ENCODE data around the gene WDR64. TPM values are rescaled to one million over a fixed set of nuclear protein-coding genes. Genes with fewer than 3 reads are reported as not detected.

WDR64 gene
- total RNA-seq, 1 donor: not detected

GRCh38 chr1:241782396-241782795 is 130.3 kb downstream of the WDR64 start:
- no peaks in the 10 kb centered on the region for H3K79me2 ChIP-seq (ENCODE audit: insufficient read depth, low read length)
- H2AFZ ChIP-seq (ENCODE audit: low read length): no peak overlapping the region
- no peak overlapping the region for H3K4me3 ChIP-seq (ENCODE audit: insufficient read depth, low read length)
- no peak for DNase-seq (ENCODE audit: insufficient read length, low spot score, missing footprints)
- no peaks in the 10 kb centered on the region for H3K4me1 ChIP-seq (ENCODE audit: insufficient read depth, low read length)
- no peak overlapping the region for H3K4me2 ChIP-seq (ENCODE audit: insufficient read depth, low read length)
- no peaks in the 10 kb centered on the region for H3K27me3 ChIP-seq (ENCODE audit: insufficient read depth, low read length)
- no peaks in the 10 kb centered on the region for H4K20me1 ChIP-seq (ENCODE audit: insufficient read depth, low read length)
- no peaks in the 10 kb centered on the region for H3K9me3 ChIP-seq (ENCODE audit: low read depth, low read length)
- no peaks in the 10 kb centered on the region for H3K36me3 ChIP-seq (ENCODE audit: insufficient read depth, low read length)
- no peak overlapping the region for H3K27ac ChIP-seq (ENCODE audit: low read depth, low read length)
- TF ChIP-seq CTCF (IDR thresholded peaks at IDR 0.05; ENCODE audit: extremely low read depth, low read depth, low read length): no peak

- H3K79me2 ChIP-seq (ENCODE audit: insufficient read depth, low read length): no peaks in the 10 kb centered on the region
- H3K36me3 ChIP-seq (ENCODE audit: insufficient read depth, low read length): no peaks in the 10 kb centered on the region
- H2AFZ ChIP-seq (ENCODE audit: low read length): no peak overlapping the region
- no peaks in the 10 kb centered on the region for H3K4me1 ChIP-seq (ENCODE audit: insufficient read depth, low read length)
- no peak for DNase-seq (ENCODE audit: insufficient read length, low spot score, missing footprints)
- no peak overlapping the region for H3K4me3 ChIP-seq (ENCODE audit: insufficient read depth, low read length)
- H3K27me3 ChIP-seq (ENCODE audit: insufficient read depth, low read length): no peaks in the 10 kb centered on the region
- no peak overlapping the region for H3K27ac ChIP-seq (ENCODE audit: low read depth, low read length)
- no peak overlapping the region for H3K4me2 ChIP-seq (ENCODE audit: insufficient read depth, low read length)
- no peaks in the 10 kb centered on the region for H4K20me1 ChIP-seq (ENCODE audit: insufficient read depth, low read length)
- H3K9me3 ChIP-seq (ENCODE audit: low read depth, low read length): no peaks in the 10 kb centered on the region
- TF ChIP-seq CTCF (IDR thresholded peaks at IDR 0.05; ENCODE audit: extremely low read depth, low read depth, low read length): no peak
These were observed 135.6 kb downstream of the WDR64 start for GRCh38 chr1:241787691-241788090.

- Histone ChIP-seq H3K27me3 (ENCODE audit: insufficient read depth, low read length) (no peaks in the 10 kb centered on the region), H3K27ac (ENCODE audit: low read depth, low read length) (no peak overlapping the region), H3K4me3 (ENCODE audit: insufficient read depth, low read length) (no peak overlapping the region), H4K20me1 (ENCODE audit: insufficient read depth, low read length) (no peaks in the 10 kb centered on the region), H3K4me2 (ENCODE audit: insufficient read depth, low read length) (no peak overlapping the region), H2AFZ (ENCODE audit: low read length) (no peak overlapping the region), H3K4me1 (ENCODE audit: insufficient read depth, low read length) (no peaks in the 10 kb centered on the region), H3K36me3 (ENCODE audit: insufficient read depth, low read length) (no peaks in the 10 kb centered on the region), H3K79me2 (ENCODE audit: insufficient read depth, low read length) (no peaks in the 10 kb centered on the region), H3K9me3 (ENCODE audit: low read depth, low read length) (no peaks in the 10 kb centered on the region)
- no peak for TF ChIP-seq CTCF (IDR thresholded peaks at IDR 0.05; ENCODE audit: extremely low read depth, low read depth, low read length)
- no peak for DNase-seq (ENCODE audit: insufficient read length, low spot score, missing footprints)
These were observed 137.0 kb downstream of the WDR64 start for GRCh38 chr1:241789061-241789460.

GRCh38 chr1:241799416-241799815 is 147.3 kb downstream of the WDR64 start:
- Histone ChIP-seq H3K4me1 (ENCODE audit: insufficient read depth, low read length) (no peaks in the 10 kb centered on the region), H2AFZ (ENCODE audit: low read length) (no peak overlapping the region), H3K36me3 (ENCODE audit: insufficient read depth, low read length) (no peaks in the 10 kb centered on the region), H3K4me2 (ENCODE audit: insufficient read depth, low read length) (no peak overlapping the region), H3K27ac (ENCODE audit: low read depth, low read length) (no peak overlapping the region), H4K20me1 (ENCODE audit: insufficient read depth, low read length) (no peaks in the 10 kb centered on the region), H3K4me3 (ENCODE audit: insufficient read depth, low read length) (no peak overlapping the region), H3K27me3 (ENCODE audit: insufficient read depth, low read length) (no peaks in the 10 kb centered on the region), H3K79me2 (ENCODE audit: insufficient read depth, low read length) (no peaks in the 10 kb centered on the region), H3K9me3 (ENCODE audit: low read depth, low read length) (no peaks in the 10 kb centered on the region)
- TF ChIP-seq CTCF (IDR thresholded peaks at IDR 0.05; ENCODE audit: extremely low read depth, low read depth, low read length): no peak
- DNase-seq (ENCODE audit: insufficient read length, low spot score, missing footprints): peak; percentile 37
